ENCODE data around the gene ACAD8.

DNA sequence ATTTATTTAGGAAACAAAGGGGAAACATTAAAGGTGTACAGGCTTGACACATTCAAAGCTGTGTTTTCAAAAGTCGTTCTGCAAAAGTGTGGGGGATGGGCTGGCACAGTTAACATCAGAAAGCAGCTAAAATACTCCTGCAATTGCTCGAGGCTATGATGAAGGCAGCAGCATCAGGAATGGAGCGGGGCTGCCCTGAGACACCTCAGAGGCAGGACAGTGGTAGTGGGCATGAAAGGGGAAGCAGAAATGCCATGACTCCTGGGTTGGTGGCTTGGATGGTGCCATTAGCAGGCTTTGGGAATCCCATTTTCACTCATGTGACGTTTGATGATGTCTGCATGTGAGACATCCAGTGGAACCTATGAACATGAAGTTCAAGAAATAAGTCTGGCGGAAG, 30.2 kb upstream of the ACAD8 start:
- TF ChIP-seq, protein P1, sequence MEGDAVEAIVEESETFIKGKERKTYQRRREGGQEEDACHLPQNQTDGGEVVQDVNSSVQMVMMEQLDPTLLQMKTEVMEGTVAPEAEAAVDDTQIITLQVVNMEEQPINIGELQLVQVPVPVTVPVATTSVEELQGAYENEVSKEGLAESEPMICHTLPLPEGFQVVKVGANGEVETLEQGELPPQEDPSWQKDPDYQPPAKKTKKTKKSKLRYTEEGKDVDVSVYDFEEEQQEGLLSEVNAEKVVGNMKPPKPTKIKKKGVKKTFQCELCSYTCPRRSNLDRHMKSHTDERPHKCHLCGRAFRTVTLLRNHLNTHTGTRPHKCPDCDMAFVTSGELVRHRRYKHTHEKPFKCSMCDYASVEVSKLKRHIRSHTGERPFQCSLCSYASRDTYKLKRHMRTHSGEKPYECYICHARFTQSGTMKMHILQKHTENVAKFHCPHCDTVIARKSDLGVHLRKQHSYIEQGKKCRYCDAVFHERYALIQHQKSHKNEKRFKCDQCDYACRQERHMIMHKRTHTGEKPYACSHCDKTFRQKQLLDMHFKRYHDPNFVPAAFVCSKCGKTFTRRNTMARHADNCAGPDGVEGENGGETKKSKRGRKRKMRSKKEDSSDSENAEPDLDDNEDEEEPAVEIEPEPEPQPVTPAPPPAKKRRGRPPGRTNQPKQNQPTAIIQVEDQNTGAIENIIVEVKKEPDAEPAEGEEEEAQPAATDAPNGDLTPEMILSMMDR (IDR thresholded peaks at IDR 0.05): no peak
- TF ChIP-seq POLR2AphosphoS5 (IDR thresholded peaks at IDR 0.05) (no peak), POLR2A (IDR thresholded peaks at IDR 0.05) (no peak)

Data from upper lobe of left lung (tissue), 4 donors.